Naive thymus-derived CD4-positive, alpha-beta T cell (primary cell): ENCODE results near the gene DHRS9. TPM values are rescaled to one million over a fixed set of nuclear protein-coding genes. Genes with fewer than 3 reads are reported as not detected.

Experiments
- ATAC-seq: fragments of 150-1000 bp; cut with Tn5 transposase; 2 replicates; pipeline ENCODE4 v1.10.0; 2021; ENCODE audit warnings: mild to moderate bottlenecking, moderate library complexity
- CTCF ChIA-PET: fragments of 350-600 bp; sonication (Branson Sonifier 250); formaldehyde crosslinking; loops from one replicate; lab custom pipeline; 2021; ENCODE audit warnings: antibody characterized with exemption; lab: Charles Lee
- POLR2A ChIA-PET: fragments of 350-600 bp; sonication (Branson Sonifier 250); formaldehyde crosslinking; loops from one replicate; lab custom pipeline; 2021; ENCODE audit warnings: antibody characterized with exemption, inconsistent platforms; lab: Charles Lee
- DNase-seq, 9 donors: peaks; one replicate each; pipeline versions ENCODE4 v3.0.0 to v3.0.0-alpha.2; 2020 to 2022; ENCODE audit warnings: mixed read lengths in 1 of 9
- H3K27ac ChIP-seq: one replicate; pipeline ENCODE4 v1.7.0; 2013; ENCODE audit warnings: mild to moderate bottlenecking, low read depth, low read length, moderate library complexity
- H3K27me3 ChIP-seq, 2 donors: one replicate each; pipeline ENCODE4 v1.7.0; 2013; ENCODE audit warnings: low read length in 2 of 2, mild to moderate bottlenecking in 2 of 2, moderate library complexity in 2 of 2; ENCODE audit not compliant: control insufficient read depth in 2 of 2, insufficient read depth in 2 of 2
- H3K36me3 ChIP-seq, 3 experiments: 1 replicate in 2 of 3; 2 replicates in 1 of 3; pipeline ENCODE4 v1.7.0; 2013; ENCODE audit warnings: low read length in 3 of 3, mild to moderate bottlenecking in 3 of 3, moderate library complexity in 1 of 3; ENCODE audit not compliant: insufficient read depth in 3 of 3, control insufficient read depth in 2 of 3
- H3K4me1 ChIP-seq, 2 donors: one replicate each; pipeline ENCODE4 v1.7.0; 2013; ENCODE audit warnings: low read length in 2 of 2, mild to moderate bottlenecking in 2 of 2, moderate library complexity in 1 of 2; ENCODE audit not compliant: control insufficient read depth in 2 of 2, insufficient read depth in 2 of 2
- H3K4me3 ChIP-seq: 2 replicates; pipeline ENCODE4 v1.7.0; 2013; ENCODE audit warnings: mild to moderate bottlenecking, low read length
- H3K9me3 ChIP-seq, 3 experiments: 1 replicate in 2 of 3; 2 replicates in 1 of 3; pipeline ENCODE4 v1.7.0; 2013; ENCODE audit warnings: low read length in 3 of 3; ENCODE audit not compliant: control insufficient read depth in 2 of 3
- H3K27ac Mint-ChIP-seq, 9 donors: one replicate each; pipeline ENCODE4 v1.8.0; 2020 to 2022; ENCODE audit warnings: mixed read lengths in 9 of 9, mild to moderate bottlenecking in 8 of 9, moderate library complexity in 5 of 9, inconsistent platforms in 2 of 9
- H3K27me3 Mint-ChIP-seq, 5 donors: one replicate each; pipeline ENCODE4 v1.8.0; 2021 to 2022; ENCODE audit warnings: mixed read lengths in 5 of 5, mild to moderate bottlenecking in 1 of 5
- H3K36me3 Mint-ChIP-seq, 5 donors: one replicate each; pipeline ENCODE4 v1.8.0; 2020 to 2022; ENCODE audit warnings: mixed read lengths in 5 of 5, mild to moderate bottlenecking in 3 of 5, inconsistent platforms in 1 of 5
- H3K4me1 Mint-ChIP-seq, 7 donors: one replicate each; pipeline ENCODE4 v1.8.0; 2020 to 2022; ENCODE audit warnings: mixed read lengths in 7 of 7, mild to moderate bottlenecking in 3 of 7, inconsistent platforms in 1 of 7
- H3K4me3 Mint-ChIP-seq, 10 donors: one replicate each; pipeline ENCODE4 v1.8.0; 2020 to 2022; ENCODE audit warnings: mild to moderate bottlenecking in 10 of 10, mixed read lengths in 10 of 10, moderate library complexity in 6 of 10, inconsistent platforms in 2 of 10
- H3K9me3 Mint-ChIP-seq, 11 donors: one replicate each; pipeline ENCODE4 v1.8.0; 2020 to 2022; ENCODE audit warnings: mixed read lengths in 11 of 11, mild to moderate bottlenecking in 4 of 11, inconsistent platforms in 1 of 11, moderate library complexity in 1 of 11
- intact Hi-C, 2 donors: fragments of 100-400 bp; cut with micrococcal nuclease; formaldehyde crosslinking; loops; one replicate each; pipeline ENCODE4 v1.15.1; 2023
- polyA plus RNA-seq, 2 donors: library from polyadenylated mRNA; unstranded; fragments of 300-500 nt; fragmentation: Illumina TruSeq; gene quantifications; one replicate each; pipeline ENCODE4 v1.2.3, GENCODE V29; 2021
- total RNA-seq, 6 experiments: library from RNA in 5 of 6; stranded (reverse) in 5 of 6; gene quantifications; 1 replicate in 5 of 6; 2 replicates in 1 of 6; pipeline ENCODE4 v1.2.3 and lab custom pipeline; 2021 to 2026

Gene DHRS9
- total and polyA plus RNA-seq, 7 experiments from 2014 or later, result 0.17 to 1.1 (median 0.30) TPM; not detected in 3

- ATAC-seq (no peak), DNase-seq (no peak)
- H3K36me3 ChIP-seq, result no peaks in the 10 kb centered on the region
- intact Hi-C loops, result no loop called here
- Mint-ChIP-seq H3K4me3 (no peak overlapping the region), H3K27me3 (peaks cover 0 to 3% (median 0%) of the 10 kb centered on the region in 5 donors), H3K27ac (no peak overlapping the region), H3K4me1 (peaks cover 0 to 6% (median 5%) of the 10 kb centered on the region in 7 donors), H3K9me3 (peaks cover 0 to 17% (median 5%) of the 10 kb centered on the region in 11 donors), H3K36me3 (peaks cover 0 to 5% (median 4%) of the 10 kb centered on the region in 5 donors)
- no peaks in the 10 kb centered on the region for H3K9me3 ChIP-seq
- H3K4me3 ChIP-seq, result no peak overlapping the region
- CTCF ChIA-PET, result no interaction called here
- H3K27me3 ChIP-seq, result no peaks in the 10 kb centered on the region
- peaks cover 0 to 4% of the 10 kb centered on the region in 2 donors for H3K4me1 ChIP-seq
- POLR2A ChIA-PET, result no interaction called here
- no peak overlapping the region for H3K27ac ChIP-seq
These were observed 34.3 kb upstream of the DHRS9 start for GRCh38 chr2:169034984-169035544.

GRCh38 chr2:169035887-169036286 is 33.5 kb upstream of the DHRS9 start:
- CTCF ChIA-PET, result no interaction called here

GRCh38 chr2:169036736-169037440 is 32.5 kb upstream of the DHRS9 start:
- Histone ChIP-seq H3K4me1 (peaks cover 0 to 4% of the 10 kb centered on the region in 2 donors), H3K9me3 (no peaks in the 10 kb centered on the region), H3K27ac (no peak overlapping the region), H3K36me3 (no peaks in the 10 kb centered on the region), H3K27me3 (no peaks in the 10 kb centered on the region), H3K4me3 (no peak overlapping the region)
- Mint-ChIP-seq H3K4me3 (no peak overlapping the region), H3K27me3 (peaks cover 0 to 5% (median 0%) of the 10 kb centered on the region in 5 donors), H3K36me3 (peaks cover 0 to 9% (median 5%) of the 10 kb centered on the region in 5 donors), H3K4me1 (peaks cover 0 to 15% (median 5%) of the 10 kb centered on the region in 7 donors), H3K9me3 (peaks cover 0 to 26% (median 5%) of the 10 kb centered on the region in 11 donors), H3K27ac (no peak overlapping the region)
- ATAC-seq (peak; percentile 63), DNase-seq (no peak)
- POLR2A ChIA-PET, result no interaction called here
- CTCF ChIA-PET, result no interaction called here
- intact Hi-C loops, result no loop called here

More at GRCh38 chr2:169035887-169036286, 33.5 kb upstream of the DHRS9 start:
- Mint-ChIP-seq H3K27me3 (peaks cover 0 to 5% (median 0%) of the 10 kb centered on the region in 5 donors), H3K9me3 (peaks cover 0 to 18% (median 5%) of the 10 kb centered on the region in 11 donors), H3K36me3 (peaks cover 0 to 5% (median 4%) of the 10 kb centered on the region in 5 donors), H3K27ac (no peak overlapping the region), H3K4me1 (peaks cover 0 to 9% (median 5%) of the 10 kb centered on the region in 7 donors), H3K4me3 (no peak overlapping the region)
- DNase-seq (no peak), ATAC-seq (no peak)
- H3K36me3 ChIP-seq, result no peaks in the 10 kb centered on the region
- H3K27me3 ChIP-seq, result no peaks in the 10 kb centered on the region
- POLR2A ChIA-PET, result no interaction called here
- H3K9me3 ChIP-seq, result no peaks in the 10 kb centered on the region
- peaks cover 0 to 4% of the 10 kb centered on the region in 2 donors for H3K4me1 ChIP-seq
- H3K4me3 ChIP-seq, result no peak overlapping the region
- intact Hi-C loops, result no loop called here
- H3K27ac ChIP-seq, result no peak overlapping the region

- H3K4me1 ChIP-seq, result peaks cover 0 to 4% of the 10 kb centered on the region in 2 donors
- intact Hi-C loops, result no loop called here
- H3K36me3 Mint-ChIP-seq, result peaks cover under 1 to 18% (median 8%) of the 10 kb centered on the region in 5 donors
- no peaks in the 10 kb centered on the region for H3K27me3 ChIP-seq
- H3K4me3 Mint-ChIP-seq, result no peak overlapping the region
- H3K36me3 ChIP-seq, result no peaks in the 10 kb centered on the region
- no peak overlapping the region for H3K27ac Mint-ChIP-seq
- CTCF ChIA-PET, result no interaction called here
- ATAC-seq (peak; percentile 80), DNase-seq (no peak)
- peaks cover 2 to 32% (median 17%) of the 10 kb centered on the region in 11 donors for H3K9me3 Mint-ChIP-seq
- H3K27ac ChIP-seq, result no peak overlapping the region
- H3K27me3 Mint-ChIP-seq, result peaks cover 0 to 5% (median 0%) of the 10 kb centered on the region in 5 donors
- no peaks in the 10 kb centered on the region for H3K9me3 ChIP-seq
- POLR2A ChIA-PET, result no interaction called here
- H3K4me3 ChIP-seq, result no peak overlapping the region
- H3K4me1 Mint-ChIP-seq, result peaks cover 0 to 15% (median 5%) of the 10 kb centered on the region in 7 donors
These were observed 31.0 kb upstream of the DHRS9 start for GRCh38 chr2:169038338-169038757.

- intact Hi-C loops, result no loop called here
- CTCF ChIA-PET, result no interaction called here
- peaks cover 0 to 4% of the 10 kb centered on the region in 2 donors for H3K4me1 ChIP-seq
- H3K4me3 ChIP-seq, result no peak overlapping the region
- no peaks in the 10 kb centered on the region for H3K36me3 ChIP-seq
- Mint-ChIP-seq H3K4me3 (no peak overlapping the region), H3K4me1 (peaks cover 0 to 13% (median 0%) of the 10 kb centered on the region in 7 donors), H3K9me3 (peaks cover 3 to 31% (median 18%) of the 10 kb centered on the region in 11 donors), H3K27me3 (peaks cover 0 to 5% (median 0%) of the 10 kb centered on the region in 5 donors), H3K36me3 (peaks cover 0 to 19% (median 10%) of the 10 kb centered on the region in 5 donors), H3K27ac (no peak overlapping the region)
- DNase-seq (no peak), ATAC-seq (no peak)
- no peaks in the 10 kb centered on the region for H3K27me3 ChIP-seq
- POLR2A ChIA-PET, result no interaction called here
- H3K9me3 ChIP-seq, result no peaks in the 10 kb centered on the region
- H3K27ac ChIP-seq, result no peak overlapping the region
These were observed 29.7 kb upstream of the DHRS9 start for GRCh38 chr2:169039702-169040101.

GRCh38 chr2:169041594-169041993 is 27.8 kb upstream of the DHRS9 start:
- H3K27me3 ChIP-seq, result no peaks in the 10 kb centered on the region
- Mint-ChIP-seq H3K4me3 (no peak overlapping the region), H3K4me1 (peaks cover 0 to 13% (median 0%) of the 10 kb centered on the region in 7 donors), H3K36me3 (peaks cover 6 to 22% (median 14%) of the 10 kb centered on the region in 5 donors), H3K9me3 (peaks cover 3 to 28% (median 19%) of the 10 kb centered on the region in 11 donors), H3K27me3 (peaks cover 0 to 16% (median 5%) of the 10 kb centered on the region in 5 donors), H3K27ac (no peak overlapping the region)
- ChIA-PET POLR2A (no interaction called here), CTCF (no interaction called here)
- H3K36me3 ChIP-seq, result no peaks in the 10 kb centered on the region
- H3K4me3 ChIP-seq, result no peak overlapping the region
- intact Hi-C loops, result no loop called here
- no peak overlapping the region for H3K27ac ChIP-seq
- no peaks in the 10 kb centered on the region for H3K9me3 ChIP-seq
- peaks cover 0 to 4% of the 10 kb centered on the region in 2 donors for H3K4me1 ChIP-seq
- ATAC-seq (no peak), DNase-seq (no peak)
